Activated effector memory CD4-positive, alpha-beta T cell treated with anti-CD3 and anti-CD28 coated beads, Interleukin-2, amount 50 U/mL, for 16 hours (primary cell): Measurements from ENCODE around the gene PSMA5.

Source experiments
- DNase-seq: peaks from one replicate; pipeline ENCODE4 v3.0.0-alpha.2; 2020

Gene PSMA5

GRCh38 chr1:109361649-109362048, 64.6 kb downstream of the PSMA5 start:
- no peak for DNase-seq

- DNase-seq: no peak
Observed at GRCh38 chr1:109361069-109361468, 65.2 kb downstream of the PSMA5 start.

GRCh38 chr1:109357616-109358015, 68.6 kb downstream of the PSMA5 start:
- no peak for DNase-seq

- no peak for DNase-seq
Observed at GRCh38 chr1:109356915-109357314, 69.3 kb downstream of the PSMA5 start.

- DNase-seq: no peak
Observed at GRCh38 chr1:109356505-109356904, 69.7 kb downstream of the PSMA5 start.

- DNase-seq: no peak
Observed at GRCh38 chr1:109354929-109355328, 71.3 kb downstream of the PSMA5 start.

GRCh38 chr1:109351457-109351856, 74.8 kb downstream of the PSMA5 start:
- DNase-seq: no peak

GRCh38 chr1:109350655-109351054, 75.6 kb downstream of the PSMA5 start:
- no peak for DNase-seq

GRCh38 chr1:109350182-109350581, 76.1 kb downstream of the PSMA5 start:
- DNase-seq: no peak
